HG03064 (cell line): Measurements from ENCODE around the gene COPB2.

Experiments used
- ATAC-seq: cut with Tn5 transposase; IDR thresholded peaks from one replicate; pipeline ENCODE4 v1.9.1; 2021; ENCODE audit warnings: low read depth; ENCODE audit not compliant: unreplicated experiment

COPB2 gene

DNA sequence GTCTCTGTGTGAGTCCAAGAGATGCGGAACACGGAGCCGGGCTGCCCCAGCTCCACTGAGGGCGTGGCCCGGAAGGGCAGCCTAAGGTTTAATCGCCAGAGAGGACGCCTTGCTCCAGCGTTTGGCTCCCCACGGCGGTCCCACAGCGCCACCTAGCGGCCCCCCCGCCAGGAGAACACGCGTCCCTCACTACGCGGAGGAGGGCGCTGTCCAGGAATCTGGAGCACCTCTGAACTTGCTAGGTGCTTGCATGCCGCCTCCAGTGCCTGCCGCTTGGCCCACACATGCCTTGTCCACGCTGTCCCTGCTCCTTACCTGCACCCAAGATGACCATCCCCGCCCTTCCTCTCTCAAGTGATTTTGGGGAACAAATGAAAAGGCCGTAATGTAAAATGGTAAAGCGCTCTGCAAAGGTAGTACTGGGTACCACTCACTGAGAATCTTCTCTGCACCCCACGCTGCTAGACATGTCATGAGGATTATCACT lies 60.0 kb downstream of the COPB2 start:
- ATAC-seq = peak; percentile 89

DNA sequence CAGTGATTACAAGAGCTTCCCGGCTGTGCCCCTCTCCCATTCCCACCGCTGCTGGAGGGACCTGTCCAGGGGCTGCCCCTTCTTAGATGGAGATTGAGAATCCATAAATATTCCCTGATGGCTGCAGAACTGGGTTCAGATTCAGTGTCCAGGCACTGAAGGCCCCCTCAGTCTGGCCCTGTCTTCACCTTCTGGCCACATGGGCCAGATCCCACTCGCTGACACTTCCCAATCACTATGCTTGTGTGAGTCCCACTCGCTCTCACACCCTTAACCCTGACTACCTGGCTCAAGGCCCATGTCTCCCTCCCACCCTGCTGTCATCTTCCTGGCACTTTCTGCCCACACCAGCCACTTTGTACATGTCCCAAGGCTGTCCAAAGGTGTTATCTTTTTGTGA lies 61.1 kb downstream of the COPB2 start:
- ATAC-seq = no peak

GRCh38 chr3:139327861-139328260 lies 61.6 kb downstream of the COPB2 start:
- ATAC-seq = no peak

DNA sequence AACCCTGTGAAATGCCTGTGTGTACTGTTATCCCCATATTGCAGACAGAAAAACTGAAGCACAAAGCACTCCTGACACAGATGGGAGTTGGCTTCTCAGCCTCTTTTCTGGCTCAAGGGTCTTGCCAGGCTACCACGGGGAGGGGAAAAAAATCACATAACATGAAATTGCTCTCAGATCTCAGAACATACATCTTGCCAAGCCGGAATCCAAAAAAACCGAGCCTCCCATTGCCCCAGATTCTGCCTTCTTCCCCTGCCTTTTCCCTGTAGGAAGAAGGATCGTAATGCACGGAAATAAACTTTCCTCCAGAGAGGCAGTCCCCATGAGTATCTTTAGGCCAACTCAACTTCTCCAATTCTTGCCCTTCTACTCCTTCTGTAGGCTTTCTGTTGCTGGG lies 62.2 kb downstream of the COPB2 start:
- ATAC-seq = no peak

DNA sequence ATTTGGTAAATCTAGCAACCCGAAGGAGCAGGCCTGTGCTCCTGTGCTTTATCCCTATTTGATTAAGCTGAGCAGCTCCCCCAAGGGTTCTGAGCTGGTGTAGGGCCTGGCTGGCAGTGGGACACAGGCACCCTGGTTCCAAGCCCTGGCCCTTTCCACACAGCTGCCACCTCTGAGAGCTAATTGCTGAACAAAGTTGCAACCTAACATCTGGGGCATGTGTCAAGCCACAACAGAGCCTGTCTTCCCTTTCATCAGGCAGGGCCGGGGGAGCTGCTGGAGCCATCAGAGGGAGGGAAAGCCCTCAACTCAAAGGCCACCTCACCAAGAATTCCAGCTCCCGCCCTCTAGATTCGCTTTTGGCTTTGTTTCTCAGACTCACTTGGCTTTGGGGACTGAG lies 62.7 kb downstream of the COPB2 start:
- ATAC-seq = no peak

DNA sequence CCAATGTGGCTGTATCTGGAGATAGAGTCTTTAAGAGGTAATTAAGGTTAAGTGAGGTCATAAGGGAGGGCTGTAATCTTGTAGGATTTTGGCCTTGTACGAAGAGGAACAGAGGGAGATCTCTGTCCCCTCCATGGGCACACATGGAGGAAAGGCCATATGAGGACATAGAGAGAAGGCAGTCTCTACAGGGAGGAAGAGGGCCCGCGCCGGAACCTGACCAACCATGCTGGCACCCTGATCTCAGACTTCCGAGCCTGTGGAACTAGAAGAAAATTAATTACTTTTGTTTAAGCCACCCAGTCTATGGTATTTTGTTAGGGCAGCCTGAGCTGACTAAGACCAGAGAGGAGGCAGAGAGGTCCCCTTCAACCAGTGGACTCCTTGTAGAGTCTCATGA lies 63.3 kb downstream of the COPB2 start:
- no peak for ATAC-seq

- no peak for ATAC-seq
Measured at GRCh38 chr3:139325551-139325950, 63.9 kb downstream of the COPB2 start.

DNA sequence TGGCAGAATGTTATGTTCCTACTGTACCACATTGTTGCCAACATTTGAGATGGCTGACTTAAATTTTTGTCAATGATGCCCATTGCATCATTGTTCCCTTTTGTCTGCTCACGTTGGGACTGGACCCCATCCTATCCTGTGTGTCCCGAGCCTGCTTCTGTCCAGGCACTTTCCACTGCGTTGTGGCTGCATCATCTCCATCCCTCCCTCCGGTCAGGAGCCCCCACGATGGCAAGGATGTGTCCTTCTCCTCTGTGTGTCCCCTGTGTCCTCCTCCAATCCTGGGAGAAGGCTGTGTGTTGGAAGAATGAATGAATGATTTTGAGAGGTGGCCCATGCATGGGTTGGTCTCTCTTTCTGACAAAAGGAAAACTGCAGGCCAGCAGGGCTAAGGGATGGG lies 65.0 kb downstream of the COPB2 start:
- ATAC-seq = no peak

GRCh38 chr3:139323146-139323545 lies 66.3 kb downstream of the COPB2 start:
- ATAC-seq = no peak

- no peak for ATAC-seq
Measured at GRCh38 chr3:139322346-139322745, 67.1 kb downstream of the COPB2 start.

DNA sequence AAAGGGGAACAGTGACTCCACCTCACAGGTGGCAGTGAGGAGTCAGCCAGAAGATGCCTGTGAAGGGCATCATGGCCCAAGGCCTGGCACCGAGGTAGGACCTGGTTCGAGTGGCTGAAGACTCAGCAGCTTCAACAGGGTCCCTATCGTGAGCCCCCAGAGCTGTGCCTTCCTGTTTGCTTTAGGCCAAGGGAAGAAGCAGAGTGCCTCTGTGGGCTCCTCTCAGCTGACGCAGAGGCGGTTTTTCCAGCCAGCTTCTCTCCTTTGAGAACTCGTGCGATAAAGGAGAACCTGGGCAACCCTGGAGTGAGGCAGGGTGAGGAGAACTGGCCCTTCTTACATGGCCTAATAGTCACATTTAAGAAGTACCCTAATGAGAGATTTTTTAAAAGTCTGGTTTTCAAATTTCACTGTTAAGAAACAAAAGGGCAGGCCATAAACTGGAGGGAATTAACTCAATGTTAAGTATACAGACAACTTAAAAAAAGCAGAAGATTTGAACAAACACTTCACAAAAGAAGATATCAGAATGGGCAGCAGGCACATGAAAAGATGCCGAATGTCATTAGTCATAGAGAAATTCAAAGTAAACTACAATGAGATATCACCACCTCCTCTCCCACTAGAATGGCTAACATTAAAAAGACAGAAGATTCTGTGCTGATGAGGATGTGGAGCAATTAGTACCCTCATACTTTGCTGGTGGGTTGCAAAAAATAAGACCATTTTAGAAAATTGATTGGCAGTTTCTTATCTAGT lies 68.7 kb downstream of the COPB2 start:
- no peak for ATAC-seq

- ATAC-seq = no peak
Measured at GRCh38 chr3:139319428-139320402, 69.7 kb downstream of the COPB2 start.

DNA sequence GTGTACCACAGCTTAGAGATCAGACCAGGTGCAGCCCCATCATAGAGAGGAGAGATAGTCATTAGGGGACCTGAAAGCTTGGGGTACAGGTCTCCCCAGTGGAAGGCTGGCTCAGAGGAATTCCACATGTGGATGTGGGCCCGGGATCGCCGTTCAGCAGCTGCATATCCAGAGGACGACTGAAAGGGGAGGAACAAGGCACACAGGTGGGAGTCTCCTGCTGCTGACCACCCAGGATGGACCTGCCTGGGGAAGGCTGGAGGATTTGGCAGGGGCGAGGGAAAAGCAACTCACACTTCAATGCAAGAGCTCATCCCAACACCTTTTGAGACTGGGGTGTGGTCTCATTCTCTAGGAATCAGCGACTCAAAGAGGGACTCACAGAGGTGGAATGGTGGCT lies 70.6 kb downstream of the COPB2 start:
- ATAC-seq = no peak

DNA sequence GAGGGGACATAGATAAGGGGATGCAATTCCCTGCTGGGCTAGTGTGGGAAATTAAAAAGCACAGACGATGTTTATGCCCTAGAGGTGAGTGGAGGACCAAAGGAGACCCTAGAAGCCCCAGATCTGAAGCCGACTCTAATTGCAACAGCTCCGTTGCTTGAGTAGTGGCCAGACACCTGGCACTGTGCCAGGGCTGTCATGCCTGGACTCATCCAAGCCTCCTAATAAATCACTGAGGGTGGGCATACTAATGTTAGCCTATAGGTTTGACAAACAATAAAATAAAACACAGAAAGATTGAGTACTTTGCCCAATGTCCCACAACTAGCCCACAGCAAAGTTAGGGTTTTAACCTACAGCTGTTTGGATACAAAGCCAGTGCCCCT lies 71.0 kb downstream of the COPB2 start:
- ATAC-seq = no peak

DNA sequence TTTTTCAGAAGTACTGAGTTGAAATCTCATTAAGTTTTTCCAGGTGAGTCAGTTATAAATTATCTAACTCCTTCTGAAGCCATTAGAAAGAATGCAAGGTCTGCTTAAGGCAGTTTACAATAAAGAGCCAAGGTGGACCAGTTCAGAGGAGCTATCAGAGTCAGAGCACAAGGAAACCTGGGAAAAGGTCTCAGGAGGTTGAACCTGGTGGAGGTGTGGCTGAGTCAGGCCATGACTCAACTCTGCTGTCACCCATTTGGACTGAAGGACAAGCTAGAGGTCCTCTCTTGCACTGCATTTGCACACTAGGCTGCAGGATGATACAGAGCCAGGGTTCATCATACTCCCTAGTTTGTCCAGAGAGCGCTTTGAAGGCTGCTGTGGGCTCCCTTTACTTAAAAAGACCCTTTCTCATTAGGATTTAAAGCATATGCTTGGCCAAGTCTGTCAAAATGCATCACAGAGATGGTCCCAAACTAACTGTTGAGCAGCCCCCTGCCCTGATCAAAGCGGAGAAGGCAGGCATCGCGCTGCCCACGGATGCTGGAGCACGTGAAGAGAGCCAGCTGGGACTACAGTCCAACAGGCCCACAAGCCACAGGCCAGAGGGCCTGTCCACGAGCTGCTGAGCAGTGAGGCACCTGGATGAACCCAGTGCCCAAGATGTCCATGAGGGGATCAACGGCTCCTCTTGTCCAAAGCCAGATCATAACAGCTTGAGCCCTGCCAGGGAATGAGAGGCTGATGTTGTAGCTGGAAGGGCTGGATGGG lies 71.6 kb downstream of the COPB2 start:
- no peak for ATAC-seq

GRCh38 chr3:139317215-139317614 lies 72.2 kb downstream of the COPB2 start:
- ATAC-seq = no peak

DNA sequence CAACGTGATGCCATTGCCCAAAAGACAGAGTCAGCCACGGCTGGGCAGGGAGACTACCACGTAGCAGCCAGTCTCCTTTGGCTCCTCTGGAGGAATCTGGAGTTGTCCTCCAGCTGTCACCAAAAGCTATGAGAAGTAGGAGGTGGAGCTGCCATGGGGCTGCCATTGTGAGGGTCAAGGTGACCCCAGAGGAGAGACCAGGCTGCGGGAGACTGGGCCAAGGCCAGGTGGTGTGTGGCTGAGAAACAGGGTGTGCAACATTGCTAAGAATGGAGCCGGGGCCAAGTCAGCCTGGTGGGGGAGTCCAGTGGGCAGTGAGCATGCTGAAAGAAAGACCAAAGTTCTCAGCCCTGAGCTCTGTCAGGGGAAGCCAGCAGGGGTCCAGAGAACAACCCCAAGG lies 75.5 kb downstream of the COPB2 start:
- no peak for ATAC-seq

DNA sequence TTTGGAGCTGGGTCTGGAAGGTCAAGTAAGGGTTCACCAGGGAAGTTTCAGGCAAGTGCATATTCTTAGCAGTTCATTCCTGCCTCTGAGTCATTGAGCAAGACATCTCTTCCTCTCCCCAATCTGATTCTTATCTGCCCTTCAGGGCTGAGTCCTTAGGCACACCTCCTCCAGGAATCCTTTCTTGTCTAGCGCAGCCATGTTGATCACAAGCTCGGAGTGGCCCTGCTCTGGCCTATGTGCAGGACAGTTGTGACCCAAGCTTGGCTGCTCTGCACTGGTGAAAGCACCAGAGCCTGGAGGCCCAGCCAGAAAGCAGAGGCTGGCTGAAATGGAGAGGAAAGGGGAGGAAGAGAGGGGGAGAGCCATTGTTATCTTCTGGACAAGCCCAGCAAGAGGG lies 76.5 kb downstream of the COPB2 start:
- ATAC-seq = no peak

DNA sequence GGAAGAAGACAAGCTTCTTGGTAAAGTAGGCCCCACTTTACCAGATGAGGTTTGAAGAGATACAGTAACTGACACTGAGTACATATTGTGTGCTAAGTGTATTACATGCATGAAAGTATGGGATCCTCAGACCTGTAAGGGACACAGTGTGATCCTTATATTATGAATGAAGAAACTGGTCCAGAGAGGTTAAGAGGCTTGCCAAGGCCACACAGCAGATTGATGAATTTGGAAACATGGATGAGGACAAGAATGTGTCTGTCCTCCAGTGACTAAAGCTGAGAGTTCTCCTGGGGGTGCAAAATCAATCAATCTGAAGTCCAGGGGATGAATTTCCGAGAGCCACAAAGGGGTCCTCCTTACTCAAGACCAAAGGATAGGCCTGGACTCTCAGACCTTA lies 77.0 kb downstream of the COPB2 start:
- ATAC-seq = no peak

GRCh38 chr3:139311557-139311956 lies 77.9 kb downstream of the COPB2 start:
- ATAC-seq = no peak

DNA sequence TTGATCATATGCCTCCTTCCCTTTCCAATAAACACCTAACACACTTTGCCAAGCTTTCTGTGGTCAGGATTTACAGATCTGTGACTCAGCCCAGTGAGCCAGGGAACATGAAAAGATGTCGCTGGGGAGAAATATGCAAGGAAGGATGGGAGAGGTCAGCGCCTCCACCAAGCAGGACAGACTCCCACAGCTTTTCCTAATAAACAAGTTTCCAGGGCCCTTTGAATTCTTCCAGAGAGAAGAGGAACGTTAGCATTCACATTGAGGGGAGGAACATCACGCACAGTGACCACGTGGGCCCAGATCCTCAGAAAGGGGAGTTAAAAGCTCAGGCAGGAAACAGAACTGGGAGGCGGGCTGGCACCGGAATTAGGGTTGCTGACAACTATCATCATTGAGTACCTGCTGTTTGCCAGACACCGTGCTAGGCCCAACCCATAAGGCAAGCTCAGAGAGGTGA lies 78.9 kb downstream of the COPB2 start:
- no peak for ATAC-seq
